GM18907 (cell line): ENCODE results near the gene KLHL25.

ENCODE experiments used
- ATAC-seq: cut with Tn5 transposase; IDR thresholded peaks from one replicate; pipeline ENCODE4 v1.9.1; 2021; ENCODE audit warnings: mild to moderate bottlenecking, moderate library complexity; ENCODE audit not compliant: unreplicated experiment

KLHL25 gene

GRCh38 chr15:85777250-85778106 lies 17.2 kb downstream of the KLHL25 start:
- ATAC-seq, result no peak

GRCh38 chr15:85773970-85774369 lies 20.8 kb downstream of the KLHL25 start:
- no peak for ATAC-seq

- ATAC-seq, result no peak
These were observed 21.5 kb downstream of the KLHL25 start for GRCh38 chr15:85773249-85773648.

- ATAC-seq, result no peak
These were observed 22.1 kb downstream of the KLHL25 start for GRCh38 chr15:85772668-85773067.

GRCh38 chr15:85771781-85772445 lies 22.8 kb downstream of the KLHL25 start:
- no peak for ATAC-seq

- no peak for ATAC-seq
These were observed 23.5 kb downstream of the KLHL25 start for GRCh38 chr15:85771271-85771670.

GRCh38 chr15:85770096-85771041 lies 24.4 kb downstream of the KLHL25 start:
- ATAC-seq, result no peak

- no peak for ATAC-seq
These were observed 25.4 kb downstream of the KLHL25 start for GRCh38 chr15:85769182-85769900.

GRCh38 chr15:85768595-85769168 lies 26.0 kb downstream of the KLHL25 start:
- ATAC-seq, result no peak

- no peak for ATAC-seq
These were observed 26.8 kb downstream of the KLHL25 start for GRCh38 chr15:85767785-85768529.

GRCh38 chr15:85766001-85766831 lies 28.5 kb downstream of the KLHL25 start:
- ATAC-seq, result no peak

- ATAC-seq, result no peak
These were observed 30.0 kb downstream of the KLHL25 start for GRCh38 chr15:85764649-85765277.

- ATAC-seq, result no peak
These were observed 30.8 kb downstream of the KLHL25 start for GRCh38 chr15:85763673-85764633.

GRCh38 chr15:85763157-85763556 lies 31.6 kb downstream of the KLHL25 start:
- ATAC-seq, result no peak

GRCh38 chr15:85762756-85763127 lies 32.0 kb downstream of the KLHL25 start:
- ATAC-seq, result no peak

- no peak for ATAC-seq
These were observed 32.5 kb downstream of the KLHL25 start for GRCh38 chr15:85762039-85762755.
